ENCODE results near the gene MYO1H.
"Not testable (repeated sequence)": the region's sequence is repeated elsewhere in the genome, so short reads cannot be mapped to it uniquely, and the experiment has no call there.

MYO1H gene

DNA sequence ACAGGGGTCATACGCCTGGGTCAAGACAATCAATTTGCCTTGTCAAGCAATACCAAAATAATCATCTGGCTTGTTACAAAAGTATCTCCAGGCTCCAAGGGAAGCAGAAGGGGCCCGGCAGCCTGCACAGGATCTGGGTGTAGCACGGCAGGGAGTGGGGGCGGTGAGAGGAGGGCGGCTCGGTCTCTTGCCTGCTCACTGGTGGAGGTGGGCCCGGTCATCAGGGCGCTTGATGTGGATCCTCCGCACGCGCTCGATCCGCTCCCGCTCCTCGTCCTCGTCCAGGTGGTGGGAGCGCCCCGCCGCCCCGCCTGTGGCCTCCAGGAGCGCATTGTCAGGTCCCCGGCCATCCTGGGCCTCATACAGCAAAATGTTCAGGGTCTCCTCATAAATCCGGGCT lies 103.7 kb downstream of the MYO1H start:
- DNase-seq: no peak

- no peak for DNase-seq
Measured at GRCh38 chr12:109452489-109452888, 104.8 kb downstream of the MYO1H start.

- no peak for DNase-seq
Measured at GRCh38 chr12:109455706-109456105, 108.0 kb downstream of the MYO1H start.

DNA sequence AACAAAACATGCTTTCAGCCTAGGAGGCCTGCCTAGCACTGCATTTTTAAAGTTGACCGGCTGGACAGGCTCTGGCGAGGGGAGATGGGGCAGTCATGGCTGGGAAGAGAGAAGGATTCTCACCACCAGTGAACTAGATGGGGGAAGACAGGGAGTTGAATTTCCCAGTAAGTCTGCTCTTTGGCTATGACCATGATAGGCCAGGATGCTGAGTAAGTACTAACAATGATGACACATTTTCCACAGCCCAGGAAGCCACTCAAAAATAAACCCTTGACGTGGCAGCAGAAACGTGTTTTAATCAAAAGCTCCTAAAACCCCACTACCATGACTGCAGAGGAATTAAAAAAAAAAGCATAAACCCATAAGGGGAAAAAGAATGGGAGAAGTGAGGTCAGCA lies 110.4 kb downstream of the MYO1H start:
- DNase-seq: no peak

- no peak for DNase-seq
Measured at GRCh38 chr12:109458771-109459208, 111.1 kb downstream of the MYO1H start.

- no peak for DNase-seq
Measured at GRCh38 chr12:109459247-109459646, 111.5 kb downstream of the MYO1H start.

- no peak for DNase-seq
Measured at GRCh38 chr12:109460538-109460937, 112.8 kb downstream of the MYO1H start.

GRCh38 chr12:109461049-109461845 lies 113.5 kb downstream of the MYO1H start:
- DNase-seq: peak; percentile 51

GRCh38 chr12:109461846-109462756 lies 114.4 kb downstream of the MYO1H start:
- DNase-seq: peak; percentile 83

DNA sequence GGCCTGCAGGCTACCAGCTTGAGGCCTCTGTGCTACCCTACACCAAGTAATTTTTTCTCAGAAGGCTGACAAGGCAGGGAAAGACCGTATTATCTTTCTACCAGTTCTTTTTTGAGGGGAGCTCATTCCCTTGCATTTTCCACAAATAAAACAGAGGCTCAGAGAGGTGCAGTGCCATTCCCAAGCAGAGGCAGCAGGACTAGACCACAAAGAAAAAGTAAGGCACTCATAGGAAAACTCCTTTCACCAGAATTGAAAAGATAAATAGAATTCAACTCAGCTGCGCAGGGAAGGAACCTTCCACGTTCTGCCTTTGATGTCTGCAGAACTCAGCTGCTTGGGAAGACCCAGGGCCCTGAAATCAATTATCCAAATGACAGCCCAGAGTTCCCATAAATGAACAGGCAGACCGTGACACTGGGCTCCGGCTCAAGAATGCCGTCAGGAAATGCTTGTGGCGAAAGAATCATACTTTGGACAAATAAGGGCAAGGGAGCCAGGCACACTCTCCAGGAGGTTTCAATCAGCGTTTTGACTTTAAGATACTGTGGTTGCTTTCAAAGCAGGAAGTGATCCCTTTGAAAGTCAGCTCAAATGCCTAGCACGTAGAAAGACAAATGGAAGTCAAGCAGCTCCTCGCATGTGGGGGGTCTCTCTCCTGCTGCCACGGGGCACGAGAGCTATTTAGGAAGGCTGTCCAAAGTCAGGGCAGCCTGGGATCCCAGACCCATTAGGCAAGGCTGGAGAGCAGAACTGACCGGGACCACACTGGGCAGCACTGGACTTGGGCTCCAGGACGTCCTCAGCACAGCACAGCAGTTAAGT lies 115.4 kb downstream of the MYO1H start:
- peak; percentile 89 for DNase-seq

DNA sequence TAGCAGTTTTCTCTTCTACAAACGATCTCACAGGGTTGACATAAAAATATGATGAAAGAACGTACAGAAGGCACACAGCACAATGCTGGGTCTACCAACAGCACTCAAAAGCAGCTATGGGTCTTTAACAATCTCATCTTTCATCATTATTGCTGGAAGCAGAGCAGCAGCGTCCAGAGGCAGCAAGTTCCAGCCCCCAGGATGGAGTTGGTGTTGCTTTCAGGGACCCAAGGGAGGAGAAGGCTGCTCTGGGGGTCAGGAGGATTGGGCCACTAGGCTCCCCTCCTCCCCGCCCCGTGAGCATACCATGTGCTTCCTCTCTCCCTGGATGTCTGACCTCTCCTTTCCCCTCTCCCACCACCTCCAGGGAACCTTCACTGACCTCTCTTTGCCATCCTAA lies 116.1 kb downstream of the MYO1H start:
- DNase-seq: no peak

GRCh38 chr12:109464642-109465351 lies 117.1 kb downstream of the MYO1H start:
- DNase-seq: no peak

DNA sequence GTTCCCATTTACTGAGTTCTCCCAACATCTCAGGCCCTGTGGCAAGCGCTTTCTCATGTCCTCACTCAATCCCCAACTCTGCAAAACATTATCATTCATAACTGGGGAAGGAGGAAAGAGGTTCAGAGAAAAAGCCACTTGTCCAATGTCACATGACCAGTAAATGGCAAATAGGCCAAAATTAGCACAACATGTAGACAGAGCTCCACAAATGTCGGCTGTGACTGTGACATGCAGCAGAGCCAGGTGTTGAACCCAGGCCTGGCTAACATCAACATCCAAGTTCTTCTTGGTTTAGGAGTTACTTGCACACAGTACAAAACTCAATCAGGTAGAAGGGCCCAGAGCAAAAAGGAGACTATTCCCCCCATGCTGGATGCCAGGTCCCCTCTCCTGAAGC lies 118.6 kb downstream of the MYO1H start:
- no peak for DNase-seq

GRCh38 chr12:109466821-109467220 lies 119.1 kb downstream of the MYO1H start:
- no peak for DNase-seq

DNA sequence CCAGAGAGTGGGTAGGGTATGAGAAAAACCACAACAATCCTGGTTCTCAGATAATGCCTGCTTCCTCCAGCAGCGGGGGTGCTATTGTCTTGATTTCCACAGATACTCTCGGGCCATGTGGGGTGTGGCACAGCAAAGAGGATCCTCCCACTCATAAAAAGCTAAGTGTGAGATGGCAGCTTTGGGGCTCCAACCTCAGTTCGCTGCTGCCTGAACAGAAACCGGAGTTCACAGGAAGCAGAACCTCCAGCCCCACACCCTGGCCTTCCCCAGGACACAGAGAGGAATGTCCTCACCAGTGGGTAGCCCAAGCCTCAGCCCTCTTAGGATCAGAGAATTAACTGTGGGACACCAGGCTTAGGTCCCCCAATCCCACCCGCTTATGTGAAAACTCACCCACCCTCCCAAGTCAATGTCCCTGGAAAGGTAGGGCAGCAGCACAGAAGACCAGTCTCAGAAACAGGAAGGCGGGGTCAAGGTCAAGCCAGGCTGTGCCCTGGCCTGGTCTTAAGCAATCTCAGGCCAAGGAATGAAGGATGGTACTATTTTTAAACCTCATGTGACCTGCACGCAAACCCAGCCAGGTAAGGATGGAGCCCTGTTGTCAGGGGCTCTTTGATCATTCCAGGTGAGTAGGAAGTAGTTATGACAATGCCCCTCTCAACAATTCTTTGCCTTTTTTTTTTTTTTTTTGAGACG lies 120.4 kb downstream of the MYO1H start:
- no peak for DNase-seq

DNA sequence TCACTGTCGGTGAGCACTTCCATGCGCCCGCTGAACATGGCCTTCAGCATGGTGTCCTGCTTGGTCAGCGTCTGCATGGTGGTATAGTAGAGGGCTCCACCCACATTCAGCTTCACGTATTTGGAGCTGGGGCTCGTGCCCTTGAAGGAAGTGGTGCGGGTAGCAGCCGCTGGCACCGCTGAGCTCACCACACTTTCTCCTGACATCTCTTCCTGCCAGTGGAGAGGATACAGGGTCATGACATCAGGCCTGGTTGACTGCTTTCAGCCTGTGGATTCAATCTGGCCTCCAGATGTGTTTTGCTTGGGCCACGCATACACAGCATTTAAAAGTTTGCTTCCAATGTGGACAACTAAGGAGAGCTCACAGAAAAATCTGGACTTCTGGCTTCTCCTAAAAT lies 121.8 kb downstream of the MYO1H start:
- no peak for DNase-seq

DNA sequence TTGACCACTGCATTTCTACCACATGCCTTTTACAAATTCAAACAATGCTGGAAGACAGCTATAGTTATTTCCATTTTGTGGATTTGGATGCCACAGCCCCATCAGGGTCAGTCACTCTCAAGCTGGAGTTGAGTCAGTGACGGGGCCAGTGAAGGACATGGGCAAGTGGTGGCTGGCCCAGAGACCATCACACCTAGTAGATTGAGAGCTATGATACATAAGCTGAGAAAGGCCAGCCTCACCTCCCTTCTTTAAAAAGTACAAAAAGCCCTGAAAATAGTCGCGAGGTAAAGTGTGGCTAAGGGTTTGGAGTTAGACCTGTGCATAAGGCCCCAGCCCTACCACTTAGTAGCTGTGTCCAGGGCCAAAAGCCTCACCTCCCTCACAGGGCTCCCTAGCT lies 125.3 kb downstream of the MYO1H start:
- no peak for DNase-seq

DNA sequence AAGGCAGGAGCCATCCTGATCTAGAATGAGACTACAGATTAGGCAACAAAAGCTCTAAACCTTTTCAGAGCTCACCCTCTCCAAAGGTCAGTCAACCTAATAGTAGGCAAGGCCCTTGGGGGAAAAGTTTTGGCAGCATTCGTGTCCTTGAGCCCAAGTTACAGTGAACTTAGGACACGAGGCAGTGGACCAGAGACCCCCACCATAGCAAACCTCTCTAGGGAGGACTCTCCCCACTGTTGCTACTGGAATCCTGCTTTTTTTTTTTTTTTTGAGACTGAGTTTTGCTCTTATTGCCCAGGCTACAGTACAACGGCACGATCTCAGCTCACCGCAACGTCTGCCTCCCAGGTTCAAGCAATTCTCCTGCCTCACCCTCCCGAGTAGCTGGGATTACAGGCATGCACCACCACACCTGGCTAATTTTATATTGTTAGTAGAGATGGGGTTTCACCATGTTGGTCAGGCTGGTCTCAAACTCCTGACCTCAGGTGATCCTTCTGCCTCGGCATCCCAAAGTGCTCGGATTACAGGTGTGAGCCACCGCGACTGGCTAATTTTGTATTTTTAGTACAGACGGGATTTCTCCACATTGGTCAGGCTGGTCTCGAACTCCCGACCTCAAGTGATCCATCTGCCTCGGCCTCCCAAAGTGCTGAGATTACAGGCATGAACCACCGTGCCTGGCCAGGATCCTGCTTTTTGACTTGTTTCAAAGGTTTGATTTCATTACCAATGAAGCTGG lies 126.0 kb downstream of the MYO1H start:
- not testable (repeated sequence) for DNase-seq

DNA sequence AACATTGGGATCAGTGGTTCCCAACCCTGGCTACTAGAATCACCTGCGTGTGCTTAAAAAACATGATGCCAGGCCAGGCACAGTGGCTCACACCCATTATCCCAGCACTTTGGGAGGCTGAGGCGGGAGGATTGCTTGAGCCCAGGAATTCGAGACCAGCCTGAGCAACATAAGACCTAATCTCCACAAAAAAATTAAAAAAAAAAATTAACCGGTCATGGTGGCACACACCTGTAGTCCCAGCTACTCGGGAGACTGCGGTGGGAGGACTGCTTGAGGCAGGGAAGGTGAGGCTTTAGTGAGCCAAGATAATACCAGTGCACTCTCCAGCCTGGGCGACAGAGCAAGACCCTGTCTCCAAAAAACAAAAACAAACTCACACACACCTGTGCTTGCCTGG lies 127.4 kb downstream of the MYO1H start:
- DNase-seq: no peak

DNA sequence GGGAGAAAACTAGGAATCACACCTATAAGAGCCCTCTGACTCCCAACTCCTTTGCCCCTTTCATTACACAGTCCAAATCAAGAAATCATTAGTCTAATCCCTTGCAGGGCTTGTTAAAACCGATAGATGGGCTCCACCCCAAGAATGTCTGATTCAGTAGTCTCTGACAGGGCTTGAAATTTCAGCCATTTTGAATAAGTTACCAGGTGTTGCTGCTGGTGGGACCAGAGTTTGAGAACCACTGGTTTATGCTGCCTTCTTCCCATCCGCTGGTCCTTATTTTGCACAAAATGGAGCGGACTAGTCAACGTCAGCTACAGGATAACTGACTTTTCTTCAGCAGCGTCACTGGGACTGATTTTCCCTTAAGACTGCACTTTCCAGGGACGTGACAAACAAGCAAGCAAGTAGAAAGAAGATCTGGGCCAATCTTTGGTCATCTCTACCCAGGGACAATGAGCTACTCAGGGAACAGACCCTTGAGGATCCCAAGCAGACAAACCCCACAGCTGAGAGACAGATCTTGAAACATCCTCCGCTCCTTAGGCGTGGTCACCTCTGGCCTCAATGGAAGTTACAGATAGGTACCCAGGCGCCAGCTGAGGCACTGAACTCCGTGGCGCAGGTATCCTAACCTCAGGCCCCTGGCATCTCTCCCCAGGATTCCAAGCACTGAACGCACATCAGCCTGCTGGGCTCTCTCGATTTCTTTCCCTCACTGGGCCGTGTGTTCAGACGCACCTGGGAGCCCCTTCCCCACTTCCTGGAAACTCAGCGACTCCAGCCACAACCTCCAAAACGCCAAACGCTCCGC lies 128.5 kb downstream of the MYO1H start:
- no peak for DNase-seq

Measured in right hindlimb (tissue), 1 donor.